GM23248 (cell line): Measurements from ENCODE around the gene STARD13.

Experiments
- EZH2 ChIP-seq: fragments of 200-600 bp; sonication (generic); IDR thresholded peaks from 2 replicates; pipeline ENCODE4 v1.6.1; 2018; ENCODE audit warnings: antibody characterized with exemption, mild to moderate bottlenecking; ENCODE audit not compliant: insufficient read depth, poor library complexity, severe bottlenecking
- EZH2phosphoT487 ChIP-seq: fragments of 200-600 bp; sonication (generic); IDR thresholded peaks from 2 replicates; pipeline ENCODE4 v1.6.1; 2018; ENCODE audit warnings: antibody characterized with exemption, moderate library complexity, mild to moderate bottlenecking, low read depth; ENCODE audit not compliant: insufficient read depth

DNA sequence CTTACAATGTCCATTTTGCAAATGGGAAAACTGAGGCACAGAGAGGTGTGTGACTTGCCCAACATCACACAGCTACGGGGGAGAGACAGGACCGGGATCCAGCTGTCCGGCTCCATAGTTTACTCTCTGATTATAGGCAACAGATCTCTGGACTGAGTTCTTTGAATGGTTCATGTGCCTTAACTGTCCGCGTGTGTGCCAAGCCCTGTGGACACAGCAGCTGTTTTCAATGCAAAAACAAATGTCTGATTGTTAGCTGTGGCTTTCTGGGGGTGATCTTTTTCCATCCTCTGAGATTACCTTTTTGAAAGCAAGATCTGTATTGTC lies 175.2 kb downstream of the STARD13 start:
- no peak for TF ChIP-seq EZH2
- no peak for TF ChIP-seq EZH2phosphoT487
